Neural progenitor cell (in vitro differentiated cells): Measurements from ENCODE around the gene GAGE12D. TPM values are rescaled to one million over a fixed set of nuclear protein-coding genes. Genes with fewer than 3 reads are reported as not detected.
"Not testable (repeated sequence)": the region's sequence is repeated elsewhere in the genome, so short reads cannot be mapped to it uniquely, and the experiment has no call there.

Experiments
- DNase-seq: peaks from one replicate; pipeline ENCODE4 v3.0.0-alpha.2; 2016; ENCODE audit warnings: low spot score
- H2AFZ ChIP-seq: fragments of 200-600 bp; sonication (generic); replicated peaks from 2 replicates; pipeline ENCODE4 v1.6.1; 2016; ENCODE audit warnings: antibody characterized with exemption
- H3F3A ChIP-seq: fragments of 200-600 bp; sonication (generic); 2 replicates; pipeline ENCODE4 v1.6.1; 2016; ENCODE audit warnings: antibody characterized with exemption, low read depth
- H3K27ac ChIP-seq: fragments of 200-600 bp; sonication (generic); 2 replicates; pipeline ENCODE4 v1.5.1; 2016; ENCODE audit warnings: mild to moderate bottlenecking
- H3K27me3 ChIP-seq: fragments of 200-600 bp; sonication (generic); 2 replicates; pipeline ENCODE4 v1.6.1; 2016; ENCODE audit warnings: mild to moderate bottlenecking, moderate library complexity
- H3K36me3 ChIP-seq: fragments of 200-600 bp; sonication (generic); 2 replicates; pipeline ENCODE4 v1.5.1; 2016
- H3K4me1 ChIP-seq: fragments of 200-600 bp; sonication (generic); 2 replicates; pipeline ENCODE4 v1.6.1; 2016; ENCODE audit warnings: mixed run types
- H3K4me2 ChIP-seq: fragments of 200-600 bp; sonication (generic); 2 replicates; pipeline ENCODE4 v1.6.1; 2016
- H3K4me3 ChIP-seq: fragments of 200-600 bp; sonication (generic); 2 replicates; pipeline ENCODE4 v1.5.1; 2016
- H3K79me2 ChIP-seq: fragments of 200-600 bp; sonication (generic); 2 replicates; pipeline ENCODE4 v1.6.1; 2016; ENCODE audit warnings: low read depth
- H3K9ac ChIP-seq: fragments of 200-600 bp; sonication (generic); 2 replicates; pipeline ENCODE4 v1.6.1; 2016
- H3K9me3 ChIP-seq: fragments of 200-600 bp; sonication (generic); 2 replicates; pipeline ENCODE4 v1.5.1; 2016; ENCODE audit warnings: low read depth
- H4K20me1 ChIP-seq: fragments of 200-600 bp; sonication (generic); 2 replicates; pipeline ENCODE4 v1.6.1; 2016; ENCODE audit warnings: low read depth
- H3K27ac Mint-ChIP-seq: 3 replicates; pipeline ENCODE4 v1.8.0; 2021; ENCODE audit warnings: mixed read lengths
- H3K27me3 Mint-ChIP-seq: 2 replicates; pipeline ENCODE4 v1.8.0; 2022; ENCODE audit warnings: low read depth, mild to moderate bottlenecking, inconsistent platforms, moderate library complexity, mixed read lengths; ENCODE audit not compliant: insufficient read depth
- H3K36me3 Mint-ChIP-seq: 3 replicates; pipeline ENCODE4 v1.8.0; 2021; ENCODE audit warnings: mixed read lengths
- H3K4me1 Mint-ChIP-seq: 3 replicates; pipeline ENCODE4 v1.8.0; 2021; ENCODE audit warnings: mixed read lengths
- H3K4me3 Mint-ChIP-seq: 3 replicates; pipeline ENCODE4 v1.8.0; 2021; ENCODE audit warnings: mild to moderate bottlenecking, moderate library complexity, mixed read lengths
- H3K9me3 Mint-ChIP-seq: 3 replicates; pipeline ENCODE4 v1.8.0; 2020; ENCODE audit warnings: mixed read lengths
- total RNA-seq: library from RNA; depleted of rRNA; stranded (reverse); fragments of >200 nt; gene quantifications from 2 replicates; pipeline ENCODE4 v1.2.3, GENCODE V29; 2015; ENCODE audit warnings: low replicate concordance

The GAGE12D gene, protein sequence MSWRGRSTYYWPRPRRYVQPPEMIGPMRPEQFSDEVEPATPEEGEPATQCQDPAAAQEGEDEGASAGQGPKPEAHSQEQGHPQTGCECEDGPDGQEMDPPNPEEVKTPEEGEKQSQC
- total RNA-seq: not detected in 2 replicates

DNA sequence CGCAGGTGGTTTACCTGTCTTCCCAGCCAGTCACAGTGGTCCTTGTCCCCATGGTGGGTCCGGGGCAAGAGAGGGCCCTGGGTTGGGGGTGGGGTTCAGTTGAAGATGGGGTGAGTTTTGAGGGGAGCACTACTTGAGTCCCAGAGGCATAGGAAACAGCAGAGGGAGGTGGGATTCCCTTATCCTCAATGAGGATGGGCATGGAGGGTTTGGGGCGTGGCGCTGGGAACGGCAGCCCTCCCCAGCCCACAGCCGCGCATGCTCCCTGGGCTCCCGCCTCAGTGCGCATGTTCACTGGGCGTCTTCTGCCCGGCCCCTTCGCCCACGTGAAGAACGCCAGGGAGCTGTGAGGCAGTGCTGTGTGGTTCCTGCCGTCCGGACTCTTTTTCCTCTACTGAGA lies at the start of gene GAGE12D:
Gene GAGE12D, plus strand, starts transcription at position 301 of the 400 bp plus-strand sequence. CDS start 1,155 bp downstream, outside the sequence.
- not testable (repeated sequence) for H3K4me3 ChIP-seq, H3K27ac ChIP-seq, H3K27me3 Mint-ChIP-seq, H3K9me3 Mint-ChIP-seq, H3K36me3 ChIP-seq, H2AFZ ChIP-seq, H3K4me3 Mint-ChIP-seq, H3K4me1 Mint-ChIP-seq, H3K4me1 ChIP-seq, H3K9ac ChIP-seq, H3K27me3 ChIP-seq, H3K36me3 Mint-ChIP-seq, H3K9me3 ChIP-seq, H3K27ac Mint-ChIP-seq, H3K79me2 ChIP-seq, H4K20me1 ChIP-seq, H3K4me2 ChIP-seq, DNase-seq, H3F3A ChIP-seq

DNA sequence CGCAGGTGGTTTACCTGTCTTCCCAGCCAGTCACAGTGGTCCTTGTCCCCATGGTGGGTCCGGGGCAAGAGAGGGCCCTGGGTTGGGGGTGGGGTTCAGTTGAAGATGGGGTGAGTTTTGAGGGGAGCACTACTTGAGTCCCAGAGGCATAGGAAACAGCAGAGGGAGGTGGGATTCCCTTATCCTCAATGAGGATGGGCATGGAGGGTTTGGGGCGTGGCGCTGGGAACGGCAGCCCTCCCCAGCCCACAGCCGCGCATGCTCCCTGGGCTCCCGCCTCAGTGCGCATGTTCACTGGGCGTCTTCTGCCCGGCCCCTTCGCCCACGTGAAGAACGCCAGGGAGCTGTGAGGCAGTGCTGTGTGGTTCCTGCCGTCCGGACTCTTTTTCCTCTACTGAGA lies 9.7 kb upstream of the GAGE12D start, which contains the start of gene GAGE12C:
Gene GAGE12C, plus strand, starts transcription at position 301 of the 400 bp plus-strand sequence. CDS start 1,155 bp downstream, outside the sequence.
- not testable (repeated sequence) for H3K9me3 ChIP-seq, H3K9ac ChIP-seq, H3K27ac ChIP-seq, H3K4me3 Mint-ChIP-seq, H3K4me1 Mint-ChIP-seq, H3K79me2 ChIP-seq, H3K9me3 Mint-ChIP-seq, H3K27me3 Mint-ChIP-seq, DNase-seq, H3K4me2 ChIP-seq, H3K36me3 Mint-ChIP-seq, H3K27me3 ChIP-seq, H3K4me3 ChIP-seq, H3K4me1 ChIP-seq, H3K27ac Mint-ChIP-seq, H4K20me1 ChIP-seq, H2AFZ ChIP-seq, H3K36me3 ChIP-seq, H3F3A ChIP-seq

DNA sequence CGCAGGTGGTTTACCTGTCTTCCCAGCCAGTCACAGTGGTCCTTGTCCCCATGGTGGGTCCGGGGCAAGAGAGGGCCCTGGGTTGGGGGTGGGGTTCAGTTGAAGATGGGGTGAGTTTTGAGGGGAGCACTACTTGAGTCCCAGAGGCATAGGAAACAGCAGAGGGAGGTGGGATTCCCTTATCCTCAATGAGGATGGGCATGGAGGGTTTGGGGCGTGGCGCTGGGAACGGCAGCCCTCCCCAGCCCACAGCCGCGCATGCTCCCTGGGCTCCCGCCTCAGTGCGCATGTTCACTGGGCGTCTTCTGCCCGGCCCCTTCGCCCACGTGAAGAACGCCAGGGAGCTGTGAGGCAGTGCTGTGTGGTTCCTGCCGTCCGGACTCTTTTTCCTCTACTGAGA lies 9.5 kb downstream of the GAGE12D start, which contains the start of gene GAGE12E:
Gene GAGE12E, plus strand, starts transcription at position 301 of the 400 bp plus-strand sequence. CDS start 1,155 bp downstream, outside the sequence.
- not testable (repeated sequence) for H3K9me3 ChIP-seq, H3K4me3 ChIP-seq, H3K9me3 Mint-ChIP-seq, H3K36me3 ChIP-seq, H3K27me3 ChIP-seq, H3K27ac ChIP-seq, H3K27me3 Mint-ChIP-seq, H2AFZ ChIP-seq, H3K4me3 Mint-ChIP-seq, H3K36me3 Mint-ChIP-seq, H3K9ac ChIP-seq, H3K4me1 ChIP-seq, H3K4me1 Mint-ChIP-seq, H3K27ac Mint-ChIP-seq, H3K79me2 ChIP-seq, H3K4me2 ChIP-seq, DNase-seq, H3F3A ChIP-seq, H4K20me1 ChIP-seq

DNA sequence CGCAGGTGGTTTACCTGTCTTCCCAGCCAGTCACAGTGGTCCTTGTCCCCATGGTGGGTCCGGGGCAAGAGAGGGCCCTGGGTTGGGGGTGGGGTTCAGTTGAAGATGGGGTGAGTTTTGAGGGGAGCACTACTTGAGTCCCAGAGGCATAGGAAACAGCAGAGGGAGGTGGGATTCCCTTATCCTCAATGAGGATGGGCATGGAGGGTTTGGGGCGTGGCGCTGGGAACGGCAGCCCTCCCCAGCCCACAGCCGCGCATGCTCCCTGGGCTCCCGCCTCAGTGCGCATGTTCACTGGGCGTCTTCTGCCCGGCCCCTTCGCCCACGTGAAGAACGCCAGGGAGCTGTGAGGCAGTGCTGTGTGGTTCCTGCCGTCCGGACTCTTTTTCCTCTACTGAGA lies 19.0 kb downstream of the GAGE12D start, which contains the start of gene GAGE12F:
Gene GAGE12F, plus strand, starts transcription at position 301 of the 400 bp plus-strand sequence. CDS start 1,155 bp downstream, outside the sequence.
- H3K9me3 Mint-ChIP-seq, H3K4me1 ChIP-seq, H3K4me3 ChIP-seq, H3K27ac ChIP-seq, H3K9ac ChIP-seq, H3K36me3 ChIP-seq, H2AFZ ChIP-seq, H3K79me2 ChIP-seq, H3K27me3 Mint-ChIP-seq, H3K4me3 Mint-ChIP-seq, H4K20me1 ChIP-seq, H3F3A ChIP-seq, H3K4me2 ChIP-seq, H3K4me1 Mint-ChIP-seq, DNase-seq, H3K27me3 ChIP-seq, H3K27ac Mint-ChIP-seq, H3K36me3 Mint-ChIP-seq, H3K9me3 ChIP-seq: not testable (repeated sequence)

DNA sequence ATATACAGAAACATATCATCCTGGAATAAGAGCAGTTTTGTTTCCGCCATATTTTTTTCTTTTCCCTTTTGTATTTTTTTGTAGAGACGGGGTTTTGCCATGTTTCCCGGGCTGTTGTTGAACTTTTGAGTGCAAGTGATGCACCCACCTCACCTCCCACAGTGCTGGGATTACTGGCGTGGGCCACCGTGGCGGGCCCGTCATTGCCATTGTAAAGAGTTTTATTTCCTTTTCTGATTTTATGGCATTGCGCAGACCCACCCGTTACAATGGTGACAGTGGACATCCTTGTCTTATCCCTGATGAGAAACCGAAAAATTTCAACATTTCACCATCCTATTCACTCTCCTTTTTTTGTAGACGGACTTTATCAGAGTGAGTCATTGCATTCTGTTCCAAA lies 27.2 kb downstream of the GAGE12D start:
- not testable (repeated sequence) for H3K9me3 Mint-ChIP-seq, H3K36me3 ChIP-seq, H3K36me3 Mint-ChIP-seq, H3K79me2 ChIP-seq, H3K4me1 Mint-ChIP-seq, H3K27ac Mint-ChIP-seq, H3K27me3 ChIP-seq, H3F3A ChIP-seq, H3K9ac ChIP-seq, H4K20me1 ChIP-seq, H3K4me3 Mint-ChIP-seq, H3K4me1 ChIP-seq, H3K27ac ChIP-seq, H2AFZ ChIP-seq, H3K27me3 Mint-ChIP-seq, H3K4me2 ChIP-seq, DNase-seq, H3K4me3 ChIP-seq, H3K9me3 ChIP-seq

DNA sequence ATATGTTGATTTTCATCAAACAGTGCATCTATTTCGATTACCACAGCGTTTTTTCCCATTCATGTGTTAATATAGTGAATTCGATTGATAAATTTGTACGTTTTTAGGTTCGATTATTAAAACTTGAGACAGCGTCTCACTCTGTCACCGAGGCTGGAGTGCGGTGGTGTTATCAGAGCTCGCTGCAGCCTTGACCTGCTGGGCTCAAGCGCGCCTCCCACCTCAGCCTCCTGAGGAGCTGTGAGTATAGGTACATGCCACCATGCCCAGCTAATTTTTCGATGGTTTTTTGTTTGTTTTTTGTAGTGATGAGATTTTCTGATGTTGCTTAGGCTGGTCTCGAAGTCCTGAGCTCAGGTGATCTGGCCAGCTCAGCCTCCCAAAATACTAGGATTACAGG lies 27.6 kb downstream of the GAGE12D start:
- H3K9me3 ChIP-seq, H3K9ac ChIP-seq, H3K79me2 ChIP-seq, H3K4me2 ChIP-seq, H3K27me3 ChIP-seq, H3F3A ChIP-seq, H3K36me3 Mint-ChIP-seq, H3K27me3 Mint-ChIP-seq, H3K4me3 Mint-ChIP-seq, H3K4me3 ChIP-seq, H2AFZ ChIP-seq, H3K4me1 Mint-ChIP-seq, H3K27ac Mint-ChIP-seq, H3K9me3 Mint-ChIP-seq, DNase-seq, H3K36me3 ChIP-seq, H3K4me1 ChIP-seq, H3K27ac ChIP-seq, H4K20me1 ChIP-seq: not testable (repeated sequence)

DNA sequence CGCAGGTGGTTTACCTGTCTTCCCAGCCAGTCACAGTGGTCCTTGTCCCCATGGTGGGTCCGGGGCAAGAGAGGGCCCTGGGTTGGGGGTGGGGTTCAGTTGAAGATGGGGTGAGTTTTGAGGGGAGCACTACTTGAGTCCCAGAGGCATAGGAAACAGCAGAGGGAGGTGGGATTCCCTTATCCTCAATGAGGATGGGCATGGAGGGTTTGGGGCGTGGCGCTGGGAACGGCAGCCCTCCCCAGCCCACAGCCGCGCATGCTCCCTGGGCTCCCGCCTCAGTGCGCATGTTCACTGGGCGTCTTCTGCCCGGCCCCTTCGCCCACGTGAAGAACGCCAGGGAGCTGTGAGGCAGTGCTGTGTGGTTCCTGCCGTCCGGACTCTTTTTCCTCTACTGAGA lies 28.6 kb downstream of the GAGE12D start, which contains the start of gene GAGE12G:
Gene GAGE12G, plus strand, starts transcription at position 301 of the 400 bp plus-strand sequence. CDS start 1,155 bp downstream, outside the sequence.
- not testable (repeated sequence) for H3K4me1 ChIP-seq, H4K20me1 ChIP-seq, H3K27me3 ChIP-seq, H3K9ac ChIP-seq, H3K27ac Mint-ChIP-seq, DNase-seq, H3K9me3 Mint-ChIP-seq, H3K9me3 ChIP-seq, H3K4me2 ChIP-seq, H3K36me3 Mint-ChIP-seq, H3K79me2 ChIP-seq, H3K4me3 Mint-ChIP-seq, H3K27me3 Mint-ChIP-seq, H3K27ac ChIP-seq, H2AFZ ChIP-seq, H3K4me1 Mint-ChIP-seq, H3K4me3 ChIP-seq, H3F3A ChIP-seq, H3K36me3 ChIP-seq

DNA sequence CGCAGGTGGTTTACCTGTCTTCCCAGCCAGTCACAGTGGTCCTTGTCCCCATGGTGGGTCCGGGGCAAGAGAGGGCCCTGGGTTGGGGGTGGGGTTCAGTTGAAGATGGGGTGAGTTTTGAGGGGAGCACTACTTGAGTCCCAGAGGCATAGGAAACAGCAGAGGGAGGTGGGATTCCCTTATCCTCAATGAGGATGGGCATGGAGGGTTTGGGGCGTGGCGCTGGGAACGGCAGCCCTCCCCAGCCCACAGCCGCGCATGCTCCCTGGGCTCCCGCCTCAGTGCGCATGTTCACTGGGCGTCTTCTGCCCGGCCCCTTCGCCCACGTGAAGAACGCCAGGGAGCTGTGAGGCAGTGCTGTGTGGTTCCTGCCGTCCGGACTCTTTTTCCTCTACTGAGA lies 38.1 kb downstream of the GAGE12D start, which contains the start of gene GAGE12H:
Gene GAGE12H, plus strand, starts transcription at position 301 of the 400 bp plus-strand sequence. CDS start 1,155 bp downstream, outside the sequence.
- H3K9me3 Mint-ChIP-seq, H3K4me3 Mint-ChIP-seq, H3K36me3 ChIP-seq, H3K79me2 ChIP-seq, H3K27ac ChIP-seq, H2AFZ ChIP-seq, H3K27me3 ChIP-seq, H3K9ac ChIP-seq, H3K4me2 ChIP-seq, H3K27me3 Mint-ChIP-seq, H3F3A ChIP-seq, H4K20me1 ChIP-seq, H3K27ac Mint-ChIP-seq, DNase-seq, H3K4me3 ChIP-seq, H3K4me1 ChIP-seq, H3K4me1 Mint-ChIP-seq, H3K9me3 ChIP-seq, H3K36me3 Mint-ChIP-seq: not testable (repeated sequence)
